Medulla oblongata (tissue), 1 donor: ENCODE measurements around the gene KIF26B.

ENCODE experiments used
- DNase-seq: peaks from one replicate; pipeline ENCODE4 v3.0.0-alpha.2; 2015; ENCODE audit errors: extremely low spot score

The KIF26B gene

DNA sequence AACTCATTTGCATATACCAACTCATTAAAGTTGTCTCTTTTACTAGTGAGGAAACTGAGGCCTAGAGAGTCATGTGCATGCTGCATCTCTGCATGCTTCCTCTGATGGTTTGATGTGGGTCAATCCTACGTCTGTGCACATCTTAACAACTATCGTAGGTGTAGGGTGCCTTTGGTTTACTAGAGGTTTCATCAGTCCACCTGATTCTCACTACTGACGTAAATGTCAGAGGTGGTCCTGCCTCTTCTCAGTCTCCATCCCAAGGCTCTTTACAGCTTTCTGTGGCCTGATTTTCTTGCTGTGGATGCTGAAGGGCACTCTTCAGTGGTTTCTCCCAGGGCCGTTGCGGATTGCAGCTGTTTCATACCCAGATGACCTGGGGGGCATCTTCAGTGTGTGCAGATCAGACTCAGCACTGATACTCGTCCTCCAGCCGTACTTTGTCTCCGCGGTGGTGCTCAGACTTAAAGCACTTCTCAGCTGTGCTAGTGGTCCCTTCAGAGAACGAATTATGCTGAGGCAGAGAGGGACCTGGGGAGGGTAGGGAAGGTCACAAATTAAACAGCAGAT lies 407.0 kb downstream of the KIF26B start:
- DNase-seq = no peak

DNA sequence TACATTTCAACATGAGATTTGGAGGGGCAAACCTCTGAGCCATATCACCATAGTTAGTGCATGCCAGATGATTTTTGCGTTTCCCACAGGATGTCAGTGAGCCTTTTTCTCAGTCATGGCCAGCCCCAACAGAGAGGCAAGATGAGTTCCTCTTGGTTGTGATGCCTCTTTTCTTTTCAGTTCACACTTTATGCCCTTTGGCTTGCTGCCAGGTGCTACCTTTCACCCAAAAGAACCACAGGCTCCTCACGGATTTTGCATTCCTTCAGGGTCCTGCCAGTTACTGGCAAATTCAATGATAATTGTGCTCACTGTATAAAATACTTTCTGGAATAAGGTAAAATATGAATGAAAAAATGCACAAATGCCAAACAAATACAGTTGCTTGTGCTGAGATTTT lies 411.3 kb downstream of the KIF26B start:
- no peak for DNase-seq

DNA sequence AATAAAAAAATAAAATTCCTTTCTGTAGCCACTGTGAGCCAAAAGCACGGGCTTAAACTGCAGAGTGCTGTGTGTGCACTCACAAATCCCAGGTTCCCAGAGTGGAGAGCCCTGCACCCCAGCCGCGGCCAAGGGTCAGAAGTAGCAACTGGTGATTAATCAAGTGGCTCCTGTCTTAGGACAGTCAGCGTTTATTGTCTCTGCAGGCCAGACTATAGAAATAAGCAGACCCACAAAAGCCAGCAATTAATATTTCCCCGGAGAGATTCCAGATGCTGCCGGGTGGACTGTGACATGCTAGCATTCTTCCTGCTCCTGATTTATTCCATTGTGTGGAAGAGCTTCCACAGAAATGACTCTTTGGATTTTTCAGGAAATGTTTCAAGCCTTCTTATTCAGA lies 412.2 kb downstream of the KIF26B start:
- DNase-seq = no peak

DNA sequence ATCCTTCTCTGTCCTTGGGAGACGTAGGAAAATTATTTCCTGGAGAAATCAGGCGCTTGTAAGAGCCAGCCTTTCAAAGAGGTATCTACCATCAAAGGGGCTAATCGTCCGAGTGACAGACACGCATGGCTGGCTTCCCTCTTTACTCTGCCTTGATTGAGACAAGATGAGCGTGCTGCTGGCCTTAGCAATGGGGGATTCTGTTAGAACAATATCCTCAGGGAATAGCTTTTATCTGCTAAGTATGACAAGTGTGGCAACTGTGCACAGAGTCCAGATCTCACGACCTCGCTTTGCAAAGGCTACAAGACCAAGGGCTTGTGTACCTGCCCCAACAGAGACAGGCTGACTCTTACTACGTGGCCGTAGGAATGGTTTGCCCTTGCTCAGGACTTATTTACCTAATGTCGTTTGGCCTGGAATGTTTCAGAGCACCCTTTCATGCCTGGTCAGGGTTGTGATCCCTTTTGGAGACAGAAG lies 417.1 kb downstream of the KIF26B start:
- no peak for DNase-seq

DNA sequence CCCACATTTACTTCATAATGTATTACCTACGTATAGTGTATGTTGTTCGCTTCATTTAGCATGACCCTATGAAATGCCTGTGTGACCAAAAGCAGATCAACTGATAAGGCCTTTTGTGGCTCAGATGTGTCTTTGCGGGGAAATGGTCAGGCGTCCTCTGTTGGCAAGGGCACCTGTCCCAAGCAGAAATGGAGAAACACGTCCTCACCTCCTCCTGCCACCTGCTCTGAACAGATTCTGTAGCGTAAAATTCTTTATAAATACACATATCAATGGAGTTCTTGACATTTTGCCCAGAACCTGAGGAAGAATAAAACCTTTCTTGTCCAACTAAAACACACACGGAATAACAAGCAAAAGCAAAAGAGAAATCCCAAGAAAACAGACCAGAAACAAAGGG lies 417.9 kb downstream of the KIF26B start:
- no peak for DNase-seq

DNA sequence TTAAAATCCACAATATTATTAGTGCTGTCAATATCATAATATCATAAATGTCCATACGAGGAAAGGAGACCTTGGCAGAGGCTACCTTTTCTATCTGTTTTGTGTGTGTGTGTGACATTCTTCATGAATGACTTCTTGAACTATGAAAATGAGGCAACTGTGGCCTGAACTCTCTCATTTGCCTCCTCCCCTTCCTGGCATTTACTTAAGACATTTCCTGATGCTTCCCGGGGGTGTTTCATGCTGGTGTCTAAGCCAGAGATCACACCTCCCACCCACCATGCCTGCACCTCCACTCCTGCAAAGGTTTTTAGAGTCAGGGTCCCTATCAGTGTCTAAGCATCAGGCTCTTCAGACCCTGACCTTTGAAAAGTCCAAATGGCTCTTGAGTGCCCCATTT lies 420.9 kb downstream of the KIF26B start:
- DNase-seq = no peak

DNA sequence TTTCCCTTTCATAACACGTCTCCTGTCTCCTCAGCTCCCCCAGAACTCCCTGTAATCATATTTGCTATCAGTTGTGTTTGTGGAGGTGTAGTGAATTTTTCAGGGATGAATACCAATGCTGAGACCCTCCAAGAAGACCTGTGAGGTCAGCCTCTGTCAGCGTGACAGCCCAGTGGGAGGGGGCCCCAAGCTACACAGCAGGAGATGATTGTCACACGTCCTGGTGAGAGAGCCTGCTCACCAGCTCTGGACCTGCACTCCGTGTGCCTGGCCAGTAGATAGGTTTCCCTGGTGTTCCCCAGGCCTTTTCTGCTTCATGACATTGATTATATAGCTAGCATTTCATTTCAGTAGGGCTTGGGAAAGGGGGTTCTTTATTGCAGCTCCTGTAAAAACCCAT lies 421.5 kb downstream of the KIF26B start:
- DNase-seq = no peak

DNA sequence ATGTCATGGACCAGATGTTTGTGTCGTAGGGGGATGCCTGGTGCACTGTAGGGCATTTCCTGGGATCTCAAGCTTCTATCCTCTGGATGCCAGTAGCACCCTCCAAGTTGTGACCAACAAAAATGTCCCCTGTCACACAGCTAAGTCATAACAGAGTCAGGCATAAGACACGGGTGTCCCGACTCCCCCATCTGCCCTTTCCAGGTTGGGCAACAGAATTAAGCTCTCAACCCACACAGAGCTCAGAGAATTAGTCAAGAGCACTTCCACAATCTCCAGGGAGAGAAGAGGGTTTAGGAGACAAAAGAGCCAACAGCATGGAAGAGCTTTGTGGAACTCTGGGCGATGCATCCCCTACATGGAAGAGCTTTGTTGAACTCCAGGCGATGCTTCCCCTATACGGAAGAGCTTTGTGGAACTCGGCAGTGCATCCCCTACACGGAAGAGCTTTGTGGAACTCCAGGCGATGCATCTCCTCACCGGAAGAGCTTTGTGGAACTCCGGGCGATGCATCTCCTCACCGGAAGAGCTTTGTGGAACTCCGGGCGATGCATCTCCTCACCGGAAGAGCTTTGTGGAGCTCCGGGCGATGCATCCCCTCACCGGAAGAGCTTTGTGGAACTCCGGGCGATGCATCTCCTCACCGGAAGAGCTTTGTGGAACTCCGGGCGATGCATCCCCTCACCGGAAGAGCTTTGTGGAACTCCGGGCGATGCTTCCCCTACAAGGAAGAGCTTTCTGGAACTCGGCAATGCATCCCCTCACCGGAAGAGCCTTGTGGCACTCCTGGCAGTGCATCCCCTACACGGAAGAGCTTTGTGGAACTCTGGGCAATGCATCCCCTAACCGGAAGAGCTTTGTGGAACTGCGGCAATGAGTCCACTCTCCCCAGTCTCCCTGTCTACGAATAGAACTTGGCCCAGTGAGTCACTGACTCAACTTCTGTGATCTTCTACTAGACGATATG lies 422.7 kb downstream of the KIF26B start:
- no peak for DNase-seq

DNA sequence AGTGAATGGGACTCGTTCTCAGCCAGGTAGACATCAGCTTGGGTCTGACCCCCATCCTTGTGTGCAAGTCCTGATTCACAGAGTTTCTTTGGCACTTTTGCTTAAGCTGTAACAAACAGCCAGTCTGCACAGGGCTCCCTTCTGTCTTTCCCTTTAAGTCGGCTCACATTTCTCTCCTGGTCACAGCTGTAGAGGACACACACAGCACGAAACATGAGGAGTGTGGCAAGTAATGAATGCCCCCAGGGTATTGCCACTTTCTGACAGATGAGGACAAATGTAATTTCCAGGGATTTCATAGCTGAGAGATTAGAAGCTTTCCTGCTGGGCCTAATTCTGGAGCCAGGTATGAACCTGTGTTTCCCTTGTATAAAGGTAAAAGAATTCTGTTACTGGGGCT lies 423.5 kb downstream of the KIF26B start:
- no peak for DNase-seq

DNA sequence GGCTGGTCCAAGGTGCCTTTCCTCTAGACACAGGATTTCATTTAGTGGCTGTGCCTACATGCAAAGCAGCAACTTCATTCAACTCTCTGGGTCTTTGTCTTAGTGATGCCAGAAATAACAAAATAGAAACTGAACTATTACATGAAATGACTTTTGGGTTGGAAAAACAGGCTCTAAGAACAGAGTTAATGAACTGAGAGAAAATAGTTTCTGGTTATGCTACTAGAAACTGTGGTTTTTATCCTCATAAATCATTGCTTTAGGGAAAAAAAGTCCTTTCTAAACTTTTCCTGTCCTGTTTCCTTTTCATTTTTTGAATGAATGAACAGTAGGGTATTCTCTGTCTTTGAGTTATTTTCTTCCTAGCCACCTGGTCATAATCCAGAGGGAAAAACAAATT lies 424.0 kb downstream of the KIF26B start:
- no peak for DNase-seq

DNA sequence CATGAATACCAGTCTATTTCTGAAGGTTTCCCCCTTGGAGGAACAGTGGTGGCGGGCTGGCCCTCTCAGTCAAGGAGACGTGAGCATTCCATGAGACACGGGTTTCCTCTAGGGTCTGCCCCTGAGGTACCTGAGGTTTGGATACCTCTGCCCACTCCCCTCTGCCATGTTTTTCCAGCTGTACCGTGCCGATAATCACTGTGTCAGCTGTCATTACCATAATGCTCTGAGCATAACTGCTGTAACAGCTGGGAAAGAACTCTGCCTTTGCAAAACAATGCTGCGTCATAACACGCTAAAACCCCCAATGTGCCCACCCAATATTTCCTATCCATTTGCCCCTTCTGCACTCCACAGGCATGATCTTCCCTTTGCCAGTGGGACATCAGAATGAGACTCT lies 425.1 kb downstream of the KIF26B start:
- no peak for DNase-seq

DNA sequence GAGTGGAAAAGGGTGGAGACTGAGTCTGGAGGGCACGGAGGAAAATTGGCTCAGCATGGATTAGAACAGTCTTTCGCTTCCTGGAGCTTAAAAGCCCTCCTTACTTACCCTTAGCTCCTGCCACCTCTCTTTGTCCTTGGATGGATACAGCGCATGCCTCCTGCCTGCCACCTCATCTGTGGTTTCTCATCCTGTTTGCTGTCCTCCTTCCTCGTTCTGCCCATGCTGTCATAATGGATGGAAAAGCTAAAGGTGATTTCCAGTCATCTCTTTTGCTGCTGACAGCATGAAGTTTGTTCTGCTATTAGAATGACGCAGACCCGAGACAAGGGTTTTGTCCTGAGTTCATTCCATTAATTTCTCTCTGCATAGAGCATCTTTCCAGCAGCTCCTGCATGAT lies 425.9 kb downstream of the KIF26B start:
- DNase-seq = no peak

DNA sequence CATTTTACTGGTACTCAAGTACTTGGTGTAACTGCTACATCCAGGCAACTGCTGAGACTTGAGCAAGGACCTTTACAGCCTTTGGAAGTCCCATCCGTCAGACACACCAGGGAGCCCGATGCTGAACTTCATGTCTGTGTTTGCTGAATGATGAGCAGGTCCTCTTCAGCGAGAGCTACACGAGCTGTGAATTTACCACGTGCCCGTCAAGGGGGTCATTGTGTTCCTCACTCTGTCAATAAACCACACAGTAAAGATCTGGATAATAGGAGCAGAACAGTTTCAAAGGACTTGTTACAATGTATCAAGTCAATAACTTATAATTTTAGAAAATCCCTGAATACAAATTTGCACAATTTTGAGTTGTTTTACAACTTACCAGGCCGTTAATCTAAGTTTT lies 427.2 kb downstream of the KIF26B start:
- DNase-seq = no peak

DNA sequence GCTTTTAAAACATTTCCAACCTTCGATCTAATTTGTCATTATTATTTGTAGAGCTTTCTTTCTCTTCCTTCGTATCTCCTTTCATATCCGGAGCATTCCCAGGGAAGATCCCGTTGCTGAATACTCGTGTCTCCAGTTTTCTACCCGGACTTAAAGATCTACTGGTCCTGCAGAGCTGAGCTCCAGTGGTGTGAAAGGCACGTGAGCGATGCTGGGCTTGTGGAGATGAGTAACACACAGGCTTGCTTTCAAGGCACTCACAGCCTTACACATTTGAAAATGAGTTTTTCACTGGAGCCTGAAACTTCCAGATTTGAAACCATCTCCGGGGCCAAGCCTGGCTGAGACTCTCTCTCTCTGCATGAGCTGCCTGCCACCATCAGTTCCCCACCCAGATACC lies 428.3 kb downstream of the KIF26B start:
- no peak for DNase-seq

DNA sequence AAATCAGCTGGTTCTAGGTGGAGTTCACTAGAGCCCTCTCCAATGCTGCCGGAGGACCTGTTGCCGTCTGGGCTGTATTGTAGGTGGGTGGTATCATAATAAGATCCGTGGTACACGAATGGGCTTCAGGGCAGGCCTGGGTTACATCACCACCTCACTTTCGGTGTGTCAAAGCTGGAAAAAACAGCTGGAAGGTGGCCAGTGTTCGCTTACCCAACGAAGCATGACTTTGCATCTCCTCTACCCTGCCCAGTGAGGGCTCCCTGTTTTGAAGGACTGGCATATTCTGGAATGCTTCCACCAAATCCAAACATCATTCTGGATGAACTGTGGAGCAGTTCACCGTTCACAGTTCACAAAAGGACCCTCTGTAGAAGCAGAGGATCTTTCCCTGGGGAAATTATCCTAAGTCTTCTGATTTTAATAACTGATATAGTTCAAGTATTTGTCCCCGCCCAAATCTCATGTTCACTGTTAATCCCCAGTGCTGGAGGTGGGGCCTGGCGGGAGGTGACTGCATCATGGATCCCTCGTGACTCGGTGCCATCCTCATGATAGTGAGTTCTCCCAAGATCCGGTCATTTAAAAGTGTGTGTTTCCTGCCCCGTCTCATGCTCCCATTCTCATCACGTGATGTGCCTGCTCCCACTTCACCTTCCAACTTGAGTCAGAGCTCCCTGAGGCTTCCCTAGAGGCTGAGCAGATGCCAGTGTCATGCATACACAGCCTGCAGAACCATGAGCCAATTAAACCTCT lies 429.0 kb downstream of the KIF26B start:
- DNase-seq = no peak

DNA sequence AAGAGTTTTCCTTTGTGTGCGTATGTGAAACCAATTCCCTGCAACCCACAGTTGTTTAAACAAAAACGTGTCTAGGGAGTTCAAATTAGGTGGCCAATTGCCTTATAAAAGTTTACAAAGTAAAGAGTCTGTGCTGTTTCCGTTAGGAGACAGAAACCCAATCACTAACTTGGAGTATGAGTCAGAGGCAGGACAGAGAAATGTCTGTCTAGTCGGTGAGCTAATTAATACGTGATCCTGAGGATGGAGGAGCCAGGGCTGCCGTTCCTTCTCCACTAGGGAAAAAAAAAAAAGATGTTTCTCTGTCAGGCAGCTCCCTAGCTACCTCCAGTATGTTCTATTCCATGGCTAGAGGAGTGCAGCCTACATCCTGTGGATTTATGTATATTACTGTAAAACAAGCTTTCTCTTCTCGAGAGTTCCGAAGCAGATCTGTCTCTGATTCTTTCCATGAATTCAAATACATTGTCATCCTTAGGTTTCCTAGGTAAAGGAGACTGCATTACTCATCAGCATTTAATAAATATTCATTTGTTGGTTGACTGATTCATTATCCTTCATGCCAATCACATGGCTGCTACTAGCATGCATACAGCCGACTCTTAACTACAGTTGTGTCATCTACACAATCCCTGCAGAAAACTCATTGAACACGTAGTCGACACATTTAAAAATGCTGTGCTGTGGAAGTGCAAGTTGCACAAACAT lies 430.6 kb downstream of the KIF26B start:
- DNase-seq = no peak

DNA sequence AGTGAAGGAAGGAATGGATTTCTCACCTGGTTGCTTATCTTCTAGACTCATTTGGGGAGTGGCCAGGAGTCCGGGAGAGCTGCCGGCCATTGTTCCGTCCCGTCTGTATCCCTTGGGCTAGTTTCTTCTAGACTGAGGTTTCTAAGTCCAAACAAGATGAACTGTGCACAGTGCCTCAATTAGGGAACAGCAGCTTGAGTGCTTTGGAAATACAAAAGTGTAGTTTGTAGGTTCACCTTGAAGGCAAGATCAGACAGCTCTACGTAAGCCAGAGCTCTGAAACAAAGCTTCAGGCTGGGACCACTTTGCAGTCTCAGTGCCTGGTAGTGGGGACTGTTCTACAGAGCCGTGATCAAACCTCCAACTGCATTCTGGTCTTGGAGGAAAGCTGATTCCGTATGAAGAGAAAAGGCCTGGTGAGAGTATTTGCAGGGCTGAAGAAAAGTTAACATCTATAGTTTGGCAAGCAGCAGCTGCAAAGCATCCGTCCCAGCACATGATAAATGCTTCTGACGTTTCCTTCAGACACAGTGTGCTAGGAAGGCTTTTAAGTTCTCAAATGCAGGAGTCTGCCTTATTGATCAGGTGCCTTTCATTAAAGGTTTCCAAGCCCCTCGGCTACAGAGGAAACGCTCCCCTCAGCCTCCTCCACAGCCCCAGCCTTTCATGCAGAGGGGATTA lies 432.8 kb downstream of the KIF26B start:
- no peak for DNase-seq

DNA sequence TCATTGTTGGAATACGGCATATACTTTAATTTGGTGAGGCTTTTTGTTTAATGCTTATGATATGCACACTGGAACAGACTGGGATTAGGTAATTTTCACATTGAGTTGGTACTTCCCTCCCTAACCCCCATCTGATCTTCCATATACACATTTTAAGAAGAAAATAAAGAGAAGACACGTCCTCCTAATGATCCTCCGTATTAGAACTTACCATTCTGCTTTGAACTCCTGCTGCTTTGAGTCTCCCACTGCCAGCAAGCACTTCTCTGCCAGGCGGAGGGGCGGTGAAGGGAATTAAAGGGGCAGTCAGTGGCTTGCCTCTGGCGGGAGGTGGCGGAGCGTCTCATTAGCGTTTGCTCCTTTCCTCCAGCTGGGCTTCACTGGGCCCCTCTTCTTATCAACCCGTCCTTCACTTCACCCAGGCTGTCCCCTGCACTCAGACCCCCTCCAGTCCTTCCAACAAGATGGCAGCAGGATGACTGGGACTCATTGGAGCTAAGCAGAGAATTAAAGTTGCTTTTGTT lies 433.4 kb downstream of the KIF26B start:
- DNase-seq = no peak

DNA sequence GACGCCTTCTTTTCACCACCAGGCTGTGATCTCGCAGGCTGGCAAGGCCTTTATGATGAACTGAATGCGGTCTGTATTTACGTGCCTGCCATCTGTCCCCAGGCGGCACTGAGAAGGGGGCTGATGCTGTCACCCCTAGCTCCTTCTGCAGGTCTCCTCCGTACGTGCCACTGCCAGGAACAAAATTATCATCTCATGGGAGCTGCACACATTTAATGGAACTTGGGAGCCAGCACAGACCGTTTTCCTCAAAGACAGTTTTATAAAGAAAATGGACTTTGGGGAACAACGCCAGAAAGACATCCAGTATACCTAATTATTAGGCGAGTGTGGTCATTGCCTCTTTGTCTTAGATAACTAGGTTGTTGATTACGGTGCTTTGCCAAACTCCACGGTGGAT lies 434.5 kb downstream of the KIF26B start:
- no peak for DNase-seq

DNA sequence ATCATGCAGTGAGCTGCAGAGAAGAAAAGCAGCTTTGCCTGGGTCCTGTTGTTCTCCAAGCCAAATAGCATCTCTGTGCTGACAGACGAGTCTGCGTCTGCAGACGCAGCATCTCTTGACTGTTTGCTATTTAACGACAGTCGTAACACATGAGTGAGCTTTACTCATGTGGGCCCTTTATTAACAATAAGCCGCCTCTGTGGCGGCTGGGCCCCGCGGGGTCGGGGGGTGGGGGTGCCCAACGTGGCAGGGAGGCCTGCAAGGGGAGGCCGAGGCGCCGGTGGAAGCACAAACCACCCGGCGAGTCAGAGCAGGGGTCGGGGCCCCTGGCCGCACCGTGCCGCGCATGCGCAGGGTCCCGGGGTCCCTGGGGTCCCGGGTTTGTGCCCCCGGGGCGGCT lies 435.1 kb downstream of the KIF26B start:
- no peak for DNase-seq

DNA sequence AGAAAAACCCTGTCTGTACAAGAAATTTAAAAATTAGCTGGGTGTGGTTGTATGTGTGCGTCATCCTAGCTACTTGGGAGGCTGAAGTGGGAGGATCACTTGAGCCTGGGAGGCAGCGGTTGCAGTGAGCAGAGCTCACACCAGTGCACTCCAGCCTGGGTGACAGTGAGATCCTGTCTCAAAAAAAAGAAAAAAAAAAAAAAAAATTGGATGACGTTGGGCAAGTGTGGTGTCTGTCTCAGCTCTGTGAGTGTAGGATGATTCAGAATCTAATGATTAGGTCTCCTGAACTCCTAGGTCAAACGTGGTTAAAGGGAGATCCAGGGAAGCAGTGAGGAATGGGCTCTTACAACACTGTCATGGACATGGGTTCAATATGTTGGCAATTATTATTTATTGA lies 435.9 kb downstream of the KIF26B start:
- DNase-seq = no peak
